ENCODE data around the gene HSD17B1.

Gene HSD17B1

GRCh38 chr17:42568341-42569111 lies 15.8 kb downstream of the HSD17B1 start:
- no peak for DNase-seq

- no peak for DNase-seq
These were observed 18.9 kb downstream of the HSD17B1 start for GRCh38 chr17:42571435-42572225.

DNA sequence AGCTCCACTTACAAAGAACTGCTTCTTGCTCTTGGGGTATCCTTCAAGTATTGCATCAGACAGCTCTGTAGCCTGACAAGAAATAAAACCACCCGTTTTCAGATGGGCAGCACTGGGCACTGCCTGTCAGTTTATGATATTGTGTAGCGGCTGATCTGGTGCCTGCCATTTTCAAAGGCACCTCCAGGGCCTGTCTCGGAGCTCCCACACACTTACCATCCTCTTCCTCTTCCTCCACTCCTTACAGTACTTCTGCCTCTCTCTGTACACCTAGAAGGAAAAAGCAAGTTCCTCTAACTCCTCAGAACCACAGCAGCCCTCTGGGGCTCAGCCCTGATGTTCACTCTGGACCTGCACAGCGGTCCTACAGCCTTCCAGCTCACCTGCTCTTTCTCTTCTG lies 20.4 kb downstream of the HSD17B1 start:
- DNase-seq = no peak

GRCh38 chr17:42574463-42574862 lies 21.7 kb downstream of the HSD17B1 start:
- no peak for DNase-seq

DNA sequence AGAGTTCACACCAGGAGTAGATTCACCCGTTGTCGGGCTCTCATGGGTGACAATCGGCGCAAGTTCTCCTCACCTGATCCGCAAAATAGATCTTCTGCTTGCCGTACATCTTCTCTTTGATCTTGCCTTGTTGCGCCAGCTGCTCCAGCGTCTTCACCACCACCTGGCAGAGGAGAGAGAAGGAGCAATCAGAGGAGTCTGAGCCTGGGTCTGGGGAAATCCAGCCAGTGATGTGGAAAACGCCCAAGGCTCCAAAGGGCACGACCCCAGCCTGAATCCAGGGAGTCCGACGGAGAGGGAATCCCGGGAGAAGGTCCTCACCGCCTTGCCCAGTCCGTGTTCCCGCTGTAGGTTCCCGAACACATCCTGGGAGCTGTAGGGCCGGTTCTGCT lies 24.4 kb downstream of the HSD17B1 start:
- no peak for DNase-seq

DNA sequence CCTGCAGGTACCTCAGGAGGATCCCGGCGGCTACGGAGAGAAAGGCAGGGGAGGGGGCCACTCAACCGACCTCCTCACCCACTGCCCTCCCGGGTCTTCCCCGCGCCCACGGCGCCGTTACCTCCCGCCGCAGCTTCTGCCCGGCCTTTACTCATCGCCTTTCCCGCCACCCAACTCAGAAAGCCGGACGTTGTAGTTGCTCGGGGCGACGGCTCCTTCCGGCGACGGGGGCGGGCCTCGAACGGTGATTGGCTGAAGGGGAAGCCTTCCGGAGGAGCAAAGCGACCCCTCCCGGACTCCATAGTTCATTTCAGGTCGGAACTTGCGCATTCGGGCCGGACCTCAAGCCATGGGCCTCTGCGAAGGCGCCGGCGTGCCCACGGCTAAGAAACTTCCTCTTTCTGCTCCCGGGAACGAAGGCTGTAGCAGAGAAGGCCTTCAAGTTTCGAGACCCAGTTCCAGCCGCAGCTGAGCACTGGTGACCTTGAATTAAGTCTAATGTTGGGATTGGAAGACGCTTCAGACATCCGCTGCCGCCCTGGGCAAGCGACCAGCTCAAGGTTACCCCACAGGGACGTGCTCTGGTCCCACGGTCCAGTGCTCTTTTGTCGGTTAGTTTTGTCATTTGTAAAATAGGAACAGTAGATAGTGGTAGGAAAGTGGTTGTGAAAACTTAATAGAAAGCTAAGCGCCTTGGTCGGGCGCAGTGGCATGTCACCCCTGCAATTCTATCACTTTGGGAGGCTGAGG lies 25.0 kb downstream of the HSD17B1 start, which contains the start of gene PSMC3IP:
PSMC3IP (minus strand) TSS at position 198 of the 750 bp plus-strand sequence; CDS start at position 155, 43 bp downstream.
- DNase-seq = peak; percentile 82 to 93 (median 88)

DNA sequence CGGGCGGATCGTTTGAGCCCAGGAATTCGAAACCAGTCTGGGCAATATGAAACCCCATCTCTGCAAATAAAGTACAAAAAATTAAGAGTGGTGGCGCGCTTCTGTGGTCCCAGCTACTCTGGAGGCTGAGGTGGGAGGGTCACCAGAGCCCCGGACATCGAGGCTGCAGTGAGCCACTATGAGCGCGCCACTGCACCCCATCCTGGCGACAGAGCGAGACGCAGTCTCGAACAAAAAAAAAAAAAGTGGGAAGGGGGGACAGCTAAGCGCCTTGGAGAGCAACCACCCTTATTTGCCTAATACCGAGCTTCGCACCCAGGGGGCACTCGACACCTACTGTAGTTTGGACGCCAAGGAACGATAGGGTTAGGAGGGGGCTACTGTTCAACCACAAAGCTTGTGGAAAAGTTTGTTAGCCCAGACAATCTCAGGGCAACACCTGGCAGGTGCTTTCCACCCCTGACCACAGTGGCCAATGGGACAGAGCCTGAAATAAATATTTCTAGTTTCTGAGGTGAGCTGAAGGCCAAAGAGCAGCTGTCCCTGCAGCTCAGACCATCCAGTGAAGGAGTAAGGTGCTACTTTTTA lies 25.7 kb downstream of the HSD17B1 start:
- peak in 4 of 5 donors; percentile 47 to 67 (median 56) for DNase-seq

DNA sequence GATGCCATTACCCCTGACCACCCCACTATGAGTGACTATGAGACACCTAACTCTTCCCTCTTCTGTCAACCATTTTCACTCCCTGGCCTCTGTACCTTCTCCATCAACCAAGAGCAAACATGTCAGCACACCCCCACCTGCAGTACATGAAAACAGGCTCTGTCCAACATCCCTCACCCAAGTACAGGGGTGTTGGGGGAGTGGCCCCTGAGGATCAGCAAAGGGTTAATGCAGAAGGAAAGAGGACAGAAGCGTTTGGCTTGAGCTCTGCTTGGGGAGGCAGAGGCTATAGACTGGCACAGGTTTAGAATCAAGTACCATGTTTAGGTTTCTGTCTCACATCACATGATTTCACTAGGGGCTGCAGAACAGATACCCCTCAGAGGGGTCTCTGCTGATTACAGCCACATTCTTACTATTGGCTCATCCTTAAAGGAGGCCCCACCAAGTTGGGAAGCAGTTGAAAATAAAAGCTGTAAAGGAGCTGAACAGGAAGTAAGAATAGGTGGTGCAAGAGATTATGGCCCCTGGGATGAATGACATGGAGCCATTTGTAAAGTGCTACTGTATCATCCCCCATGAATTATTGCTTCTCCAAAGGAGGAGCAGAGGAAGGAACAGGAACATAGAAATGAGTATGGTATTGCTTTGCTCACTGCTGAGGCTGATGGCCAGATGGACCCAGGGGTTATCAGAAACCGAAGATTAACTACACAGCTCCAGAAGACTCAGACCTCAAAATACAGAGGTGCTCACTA lies 27.2 kb downstream of the HSD17B1 start:
- no peak for DNase-seq

- no peak for DNase-seq
These were observed 29.1 kb downstream of the HSD17B1 start for GRCh38 chr17:42581744-42582270.

DNA sequence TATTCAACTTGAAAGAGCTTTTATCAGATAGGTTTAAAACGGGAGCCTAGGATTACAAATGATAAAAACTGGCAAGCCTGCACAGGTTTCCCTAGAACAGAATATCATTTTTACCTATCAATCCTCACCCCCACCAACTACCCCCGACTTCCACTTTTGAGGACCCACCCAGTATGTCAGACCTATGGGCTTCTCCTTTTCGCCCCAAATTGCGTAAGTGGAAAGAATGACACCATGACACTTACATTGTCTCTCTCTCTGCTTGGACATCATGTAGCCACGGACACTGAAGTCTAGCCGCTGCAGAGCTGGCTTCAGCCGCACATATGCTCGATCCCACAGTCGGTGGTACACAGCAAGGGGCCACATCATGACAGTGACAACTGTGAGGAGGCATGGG lies 32.2 kb downstream of the HSD17B1 start:
- DNase-seq = no peak

GRCh38 chr17:42585353-42585752 lies 32.6 kb downstream of the HSD17B1 start:
- DNase-seq = no peak

- DNase-seq = no peak
These were observed 33.9 kb downstream of the HSD17B1 start for GRCh38 chr17:42586514-42587230.

DNA sequence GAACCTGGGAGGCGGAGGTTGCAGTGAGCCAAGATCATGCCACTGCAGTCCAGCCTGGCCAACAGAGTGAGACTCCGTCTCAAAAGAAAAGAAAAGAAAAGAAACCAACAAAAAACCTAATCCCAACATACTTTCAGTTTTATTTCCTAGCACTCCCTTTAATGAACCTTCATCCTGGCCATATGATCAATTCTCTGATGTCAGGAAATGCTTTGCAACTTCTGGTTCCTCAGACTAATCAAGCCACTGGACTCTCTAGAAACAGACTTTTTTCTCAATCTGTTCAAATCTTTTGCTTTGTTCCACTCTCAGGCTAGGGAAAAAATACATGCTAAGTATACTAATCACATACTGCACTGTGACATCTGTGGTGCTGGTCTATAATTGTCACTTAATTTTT lies 38.2 kb downstream of the HSD17B1 start:
- DNase-seq = no peak

DNA sequence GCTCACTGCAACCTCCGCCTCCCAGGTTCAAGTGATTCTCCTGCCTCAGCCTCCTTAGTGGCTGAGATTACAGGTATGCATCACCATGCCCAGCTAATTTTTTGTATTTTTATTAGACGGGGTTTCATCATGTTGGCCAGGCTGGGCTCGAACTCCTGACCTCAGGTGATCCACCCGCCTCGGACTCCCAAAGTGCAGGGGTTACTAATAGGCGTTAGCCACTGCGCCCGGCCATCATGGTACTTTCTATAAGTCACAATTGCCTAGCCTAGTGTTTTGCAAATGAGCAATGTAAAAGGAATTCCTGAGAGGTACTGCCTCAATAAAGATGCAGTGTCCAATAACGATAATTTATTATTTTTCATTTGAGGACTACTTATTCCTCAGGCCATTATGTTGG lies 38.7 kb downstream of the HSD17B1 start:
- no peak for DNase-seq

GRCh38 chr17:42596386-42596785 lies 43.7 kb downstream of the HSD17B1 start:
- no peak for DNase-seq

DNA sequence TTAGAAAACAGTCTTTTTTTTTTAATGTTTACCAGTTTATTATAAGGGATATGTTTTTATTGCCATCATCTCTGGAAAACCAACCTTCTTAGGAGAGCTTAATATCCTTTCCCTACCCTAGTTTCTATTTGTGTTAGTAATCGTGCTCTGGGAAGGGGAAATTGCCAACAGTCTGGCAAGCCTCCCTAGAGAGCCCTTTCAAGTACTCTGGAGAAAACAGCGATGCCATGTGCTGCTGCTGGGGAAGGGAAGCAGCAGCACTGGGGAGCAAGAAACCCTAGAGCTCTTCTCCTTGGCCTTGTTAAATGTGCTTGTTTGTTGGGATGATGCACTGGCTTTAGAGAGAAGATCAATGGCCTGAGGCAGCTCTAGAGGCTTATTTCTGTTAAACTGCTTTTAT lies 46.2 kb downstream of the HSD17B1 start:
- DNase-seq = no peak

GRCh38 chr17:42603318-42603717 lies 50.6 kb downstream of the HSD17B1 start:
- no peak for DNase-seq

Data from T-helper 1 cell (primary cell).